Liver (tissue), 3 donors: ENCODE data around the gene FAM228A.

Source experiments
- ATF3 ChIP-seq: IDR thresholded peaks from 2 replicates; pipeline ENCODE4 v1.6.1; 2016; ENCODE audit warnings: antibody characterized with exemption
- CTCF ChIP-seq: fragments of 150-350 bp; IDR thresholded peaks from 2 replicates; pipeline ENCODE4 v1.5.1; 2017; ENCODE audit warnings: improper control_type of control experiment, low read depth, low read length; ENCODE audit not compliant: missing input control
- EGR1 ChIP-seq, 2 donors: IDR thresholded peaks; 2 replicates each; pipeline ENCODE4 v1.6.1; 2016 to 2018; ENCODE audit warnings: antibody characterized with exemption in 2 of 2, low read depth in 2 of 2
- JUND ChIP-seq, 2 donors: IDR thresholded peaks; 2 replicates each; pipeline ENCODE4 v1.6.1; 2016; ENCODE audit warnings: antibody characterized with exemption in 2 of 2
- RAD21 ChIP-seq, 2 donors: IDR thresholded peaks; 2 replicates each; pipeline ENCODE4 v1.6.1; 2016; ENCODE audit warnings: antibody characterized with exemption in 2 of 2, mild to moderate bottlenecking in 2 of 2
- REST ChIP-seq: IDR thresholded peaks from 2 replicates; pipeline ENCODE4 v1.6.1; 2016; ENCODE audit warnings: antibody characterized with exemption, mild to moderate bottlenecking
- SP1 ChIP-seq: IDR thresholded peaks from 2 replicates; pipeline ENCODE4 v1.6.1; 2018; ENCODE audit warnings: antibody characterized with exemption, mild to moderate bottlenecking
- YY1 ChIP-seq: IDR thresholded peaks from 2 replicates; pipeline ENCODE4 v1.6.1; 2016; ENCODE audit warnings: antibody characterized with exemption, mild to moderate bottlenecking
- donor health status: healthy.
- donor health status: healthy.

- no peak for TF ChIP-seq CTCF
- no peak for TF ChIP-seq REST
- no peak for TF ChIP-seq YY1
- no peak for TF ChIP-seq RAD21 (IDR thresholded peaks at IDR 0.05)
- TF ChIP-seq SP1 = no peak
- no peak for TF ChIP-seq ATF3
- no peak for TF ChIP-seq EGR1 (IDR thresholded peaks at IDR 0.05; ENCODE audit: low read depth in 2 of 2)
- TF ChIP-seq JUND (IDR thresholded peaks at IDR 0.05) = no peak
Observed at GRCh38 chr2:24220554-24221291, 45.9 kb downstream of the FAM228A start.
